Measurements from ENCODE around the gene ALDH1A3.

The ALDH1A3 gene

GRCh38 chr15:100885116-100885515 lies 5.5 kb downstream of the ALDH1A3 start:
- no peak overlapping the region for H3K27ac ChIP-seq
- no peaks in the 10 kb centered on the region for H3K9me3 ChIP-seq (ENCODE audit: low read depth, low read length)
- TF ChIP-seq POLR2AphosphoS5 (IDR thresholded peaks at IDR 0.05; ENCODE audit: borderline replicate concordance, low read depth, low read length) = no peak
- TF ChIP-seq FOXP2 (optimal IDR thresholded peaks at IDR 0.05; ENCODE audit: control extremely low read depth, extremely low read length, insufficient read depth) = no peak
- DNase-seq (ENCODE audit: low read depth, low spot score) = no peak
- no peaks in the 10 kb centered on the region for H3K36me3 ChIP-seq (ENCODE audit: insufficient read depth, low read length)
- H3K9ac ChIP-seq (ENCODE audit: insufficient read length) = no peak overlapping the region
- no peak overlapping the region for H3K4me3 ChIP-seq

DNA sequence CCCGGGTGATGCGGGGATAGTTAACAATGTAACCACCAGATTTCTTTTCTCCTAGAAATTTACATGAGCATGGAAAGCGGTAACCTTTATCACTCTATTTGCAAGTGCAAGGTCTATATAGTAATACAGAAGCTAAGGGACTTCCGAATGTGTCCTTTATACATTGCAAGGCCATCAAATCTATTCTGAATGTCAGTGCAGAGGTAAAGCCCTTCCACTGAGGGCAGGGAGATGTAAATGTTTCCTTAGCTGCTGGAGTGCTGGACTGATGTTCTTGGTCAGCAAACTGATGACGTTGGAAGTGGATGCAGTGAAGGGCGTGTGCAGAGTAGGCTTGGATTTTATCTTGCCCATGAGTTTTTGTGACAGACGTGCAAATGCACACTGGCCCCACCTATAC lies 6.2 kb downstream of the ALDH1A3 start:
- Histone ChIP-seq H3K27ac (no peak overlapping the region), H3K4me3 (no peak overlapping the region), H3K9me3 (ENCODE audit: low read depth, low read length) (no peaks in the 10 kb centered on the region), H3K9ac (ENCODE audit: insufficient read length) (no peak overlapping the region), H3K36me3 (ENCODE audit: insufficient read depth, low read length) (no peaks in the 10 kb centered on the region)
- no peak for DNase-seq (ENCODE audit: low read depth, low spot score)
- no peak for TF ChIP-seq POLR2AphosphoS5 (IDR thresholded peaks at IDR 0.05; ENCODE audit: borderline replicate concordance, low read depth, low read length)
- no peak for TF ChIP-seq EZH2 (IDR thresholded peaks at IDR 0.05)

DNA sequence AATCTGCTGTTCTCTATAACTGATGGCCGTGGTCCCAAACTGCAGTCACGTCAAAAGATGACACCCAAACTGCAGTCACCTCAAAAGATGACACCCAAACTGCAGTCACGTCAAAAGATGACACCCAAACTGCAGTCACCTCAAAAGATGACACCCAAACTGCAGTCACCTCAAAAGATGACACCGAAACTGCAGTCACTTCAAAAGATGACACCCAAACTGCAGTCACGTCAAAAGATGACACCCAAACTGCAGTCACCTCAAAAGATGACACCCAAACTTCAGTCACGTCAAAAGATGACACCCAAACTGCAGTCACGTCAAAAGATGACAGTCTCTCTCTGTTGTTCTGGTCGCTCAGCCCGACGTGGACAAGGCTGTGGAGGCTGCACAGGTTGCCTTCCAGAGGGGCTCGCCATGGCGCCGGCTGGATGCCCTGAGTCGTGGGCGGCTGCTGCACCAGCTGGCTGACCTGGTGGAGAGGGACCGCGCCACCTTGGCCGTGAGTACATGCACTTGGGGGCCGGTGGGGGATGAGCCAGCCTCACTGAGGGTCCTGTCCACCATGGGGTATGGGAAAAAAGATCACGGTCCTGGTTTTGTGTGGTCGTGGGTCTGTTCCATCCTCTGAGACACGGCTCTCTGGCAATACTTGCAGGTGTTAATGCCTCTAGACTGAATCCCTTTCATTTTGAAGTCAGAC lies 7.7 kb downstream of the ALDH1A3 start:
- no peak overlapping the region for H3K27ac ChIP-seq
- H3K36me3 ChIP-seq (ENCODE audit: insufficient read depth, low read length) = no peaks in the 10 kb centered on the region
- TF ChIP-seq POLR2AphosphoS5 (IDR thresholded peaks at IDR 0.05; ENCODE audit: borderline replicate concordance, low read depth, low read length) = no peak
- no peak for TF ChIP-seq EZH2 (IDR thresholded peaks at IDR 0.05)
- H3K9me3 ChIP-seq (ENCODE audit: low read depth, low read length) = no peaks in the 10 kb centered on the region
- DNase-seq (ENCODE audit: low read depth, low spot score) = no peak
- no peak overlapping the region for H3K4me3 ChIP-seq
- H3K9ac ChIP-seq (ENCODE audit: insufficient read length) = no peak overlapping the region

- H3K36me3 ChIP-seq (ENCODE audit: insufficient read depth, low read length) = no peaks in the 10 kb centered on the region
- H3K27ac ChIP-seq = no peak overlapping the region
- TF ChIP-seq POLR2AphosphoS5 (IDR thresholded peaks at IDR 0.05; ENCODE audit: borderline replicate concordance, low read depth, low read length) = no peak
- no peak for TF ChIP-seq EZH2 (IDR thresholded peaks at IDR 0.05)
- TF ChIP-seq FOXP2 (optimal IDR thresholded peaks at IDR 0.05; ENCODE audit: control extremely low read depth, extremely low read length, insufficient read depth) = no peak
- H3K4me3 ChIP-seq = no peak overlapping the region
- H3K9ac ChIP-seq (ENCODE audit: insufficient read length) = no peak overlapping the region
- no peak for DNase-seq (ENCODE audit: low read depth, low spot score)
- no peaks in the 10 kb centered on the region for H3K9me3 ChIP-seq (ENCODE audit: low read depth, low read length)
These were observed 9.9 kb downstream of the ALDH1A3 start for GRCh38 chr15:100889385-100890050.

DNA sequence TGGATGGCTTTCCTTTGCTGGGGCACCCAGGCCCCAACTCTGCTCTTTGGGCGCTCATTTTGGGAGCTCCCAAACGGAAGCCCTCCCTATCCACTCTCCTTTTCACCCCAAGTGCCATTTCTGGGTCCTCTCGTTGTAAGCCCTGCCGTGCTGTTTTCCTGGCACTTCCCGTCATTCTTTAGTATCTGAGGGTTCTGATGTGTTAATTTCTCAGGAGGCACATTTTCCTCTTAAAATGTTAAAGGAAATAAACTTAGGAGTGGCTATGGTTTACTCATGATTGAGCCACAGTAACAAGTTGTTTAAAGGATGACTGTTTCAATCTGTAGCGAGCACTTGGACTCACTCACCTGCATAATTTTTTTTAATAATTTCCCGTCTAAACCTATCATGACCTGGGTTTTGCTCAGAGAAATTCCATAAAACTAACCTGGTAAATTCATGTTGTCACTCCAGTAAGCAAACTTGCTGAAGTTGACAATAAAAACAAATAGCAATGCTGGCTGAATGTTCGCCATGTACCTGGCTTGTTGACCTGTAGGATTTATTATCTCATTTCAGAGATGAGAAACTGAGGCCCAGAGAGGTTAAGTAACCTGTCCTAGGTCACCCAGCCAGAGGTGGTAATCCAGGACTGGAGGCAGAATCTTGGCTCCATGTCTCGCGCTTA lies 10.6 kb downstream of the ALDH1A3 start:
- H3K9me3 ChIP-seq (ENCODE audit: low read depth, low read length) = no peaks in the 10 kb centered on the region
- no peak for DNase-seq (ENCODE audit: low read depth, low spot score)
- TF ChIP-seq EZH2 (IDR thresholded peaks at IDR 0.05) = no peak
- no peak for TF ChIP-seq FOXP2 (optimal IDR thresholded peaks at IDR 0.05; ENCODE audit: control extremely low read depth, extremely low read length, insufficient read depth)
- no peak for TF ChIP-seq POLR2AphosphoS5 (IDR thresholded peaks at IDR 0.05; ENCODE audit: borderline replicate concordance, low read depth, low read length)
- H3K27ac ChIP-seq = no peak overlapping the region
- no peak overlapping the region for H3K4me3 ChIP-seq
- H3K9ac ChIP-seq (ENCODE audit: insufficient read length) = no peak overlapping the region
- no peaks in the 10 kb centered on the region for H3K36me3 ChIP-seq (ENCODE audit: insufficient read depth, low read length)

- Histone ChIP-seq H3K9me3 (ENCODE audit: low read depth, low read length) (no peaks in the 10 kb centered on the region), H3K36me3 (ENCODE audit: insufficient read depth, low read length) (no peaks in the 10 kb centered on the region), H3K4me3 (no peak overlapping the region), H3K9ac (ENCODE audit: insufficient read length) (no peak overlapping the region), H3K27ac (no peak overlapping the region)
- no peak for TF ChIP-seq FOXP2 (optimal IDR thresholded peaks at IDR 0.05; ENCODE audit: control extremely low read depth, extremely low read length, insufficient read depth)
- no peak for TF ChIP-seq POLR2AphosphoS5 (IDR thresholded peaks at IDR 0.05; ENCODE audit: borderline replicate concordance, low read depth, low read length)
- TF ChIP-seq EZH2 (IDR thresholded peaks at IDR 0.05) = no peak
- no peak for DNase-seq (ENCODE audit: low read depth, low spot score)
These were observed 11.2 kb downstream of the ALDH1A3 start for GRCh38 chr15:100890850-100891249.

DNA sequence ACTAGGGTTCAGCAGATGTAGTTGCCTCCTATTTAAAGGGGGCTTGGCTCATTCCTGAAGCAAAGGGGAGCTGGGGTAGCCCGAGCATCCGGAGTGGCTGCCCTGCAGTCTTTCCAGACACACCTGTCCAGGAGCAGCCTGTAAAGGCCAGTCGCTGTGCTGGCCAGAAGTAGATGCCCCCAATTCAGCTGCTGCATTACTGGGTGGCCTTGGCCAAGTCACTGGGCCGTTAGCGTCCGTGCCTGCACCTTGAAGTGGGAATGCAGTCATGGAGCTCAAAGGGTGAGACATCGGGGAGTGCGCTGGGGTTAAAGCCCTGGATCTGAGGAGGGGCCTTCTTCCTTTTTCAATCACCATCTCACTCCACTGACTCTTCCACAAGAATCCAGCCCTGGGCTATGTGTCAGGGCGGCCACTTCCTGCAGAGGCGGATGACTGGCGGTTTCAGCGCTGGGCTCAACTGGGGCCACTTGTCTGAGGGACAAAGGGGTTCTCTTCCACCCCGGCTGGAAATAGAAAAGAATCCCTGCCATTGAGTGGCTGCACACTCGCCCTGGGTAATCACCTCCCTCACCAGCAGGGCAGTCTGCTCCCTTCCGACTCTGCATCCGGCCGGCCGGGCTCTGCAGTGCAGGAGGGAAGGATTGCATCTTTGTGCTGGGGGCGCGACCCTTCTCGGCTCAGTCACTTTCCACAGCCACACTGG lies 11.8 kb downstream of the ALDH1A3 start:
- DNase-seq (ENCODE audit: low read depth, low spot score) = no peak
- no peaks in the 10 kb centered on the region for H3K9me3 ChIP-seq (ENCODE audit: low read depth, low read length)

DNA sequence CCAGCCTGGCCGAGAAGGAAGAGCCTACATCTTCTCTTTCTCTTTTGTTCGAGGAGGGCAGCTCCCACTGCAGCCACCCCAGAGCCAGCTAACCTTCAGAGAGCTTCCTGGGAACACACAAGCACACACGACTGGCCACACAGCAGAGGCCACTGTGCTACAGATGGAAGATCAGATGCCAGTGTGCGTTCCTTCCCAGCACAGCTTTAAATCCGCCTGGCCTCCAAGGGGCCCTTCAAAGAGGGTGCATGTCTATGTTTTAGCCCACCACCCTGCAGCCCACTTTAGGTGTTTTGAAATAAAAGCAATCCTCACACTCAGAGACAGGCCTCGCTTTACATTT lies 12.4 kb downstream of the ALDH1A3 start:
- DNase-seq (ENCODE audit: low read depth, low spot score) = no peak
- Histone ChIP-seq H3K9me3 (ENCODE audit: low read depth, low read length) (no peaks in the 10 kb centered on the region), H3K27ac (no peak overlapping the region), H3K9ac (ENCODE audit: insufficient read length) (no peak overlapping the region), H3K4me3 (no peak overlapping the region), H3K36me3 (ENCODE audit: insufficient read depth, low read length) (no peaks in the 10 kb centered on the region)
- no peak for TF ChIP-seq EZH2 (IDR thresholded peaks at IDR 0.05)
- TF ChIP-seq POLR2AphosphoS5 (IDR thresholded peaks at IDR 0.05; ENCODE audit: borderline replicate concordance, low read depth, low read length) = no peak
- no peak for TF ChIP-seq FOXP2 (optimal IDR thresholded peaks at IDR 0.05; ENCODE audit: control extremely low read depth, extremely low read length, insufficient read depth)

More for the DNA sequence above, 11.8 kb downstream of the ALDH1A3 start:
- TF ChIP-seq POLR2AphosphoS5 (IDR thresholded peaks at IDR 0.05; ENCODE audit: borderline replicate concordance, low read depth, low read length) (no peak), EZH2 (IDR thresholded peaks at IDR 0.05) (no peak), FOXP2 (optimal IDR thresholded peaks at IDR 0.05; ENCODE audit: control extremely low read depth, extremely low read length, insufficient read depth) (no peak)
- Histone ChIP-seq H3K27ac (no peak overlapping the region), H3K4me3 (no peak overlapping the region), H3K9ac (ENCODE audit: insufficient read length) (no peak overlapping the region), H3K36me3 (ENCODE audit: insufficient read depth, low read length) (no peaks in the 10 kb centered on the region)
